Stimulated activated CD4-positive, alpha-beta T cell treated with anti-CD3 and anti-CD28 coated beads, Interleukin-2, amount 100 ng/mL, for 24 hours (primary cell): ENCODE results near the gene PRND.
"Not testable (repeated sequence)": the region's sequence is repeated elsewhere in the genome, so short reads cannot be mapped to it uniquely, and the experiment has no call there.

ENCODE experiments used
- DNase-seq, 2 donors: peaks; one replicate each; pipeline ENCODE4 v3.0.0-alpha.2; 2020

Gene PRND, protein sequence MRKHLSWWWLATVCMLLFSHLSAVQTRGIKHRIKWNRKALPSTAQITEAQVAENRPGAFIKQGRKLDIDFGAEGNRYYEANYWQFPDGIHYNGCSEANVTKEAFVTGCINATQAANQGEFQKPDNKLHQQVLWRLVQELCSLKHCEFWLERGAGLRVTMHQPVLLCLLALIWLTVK

DNA sequence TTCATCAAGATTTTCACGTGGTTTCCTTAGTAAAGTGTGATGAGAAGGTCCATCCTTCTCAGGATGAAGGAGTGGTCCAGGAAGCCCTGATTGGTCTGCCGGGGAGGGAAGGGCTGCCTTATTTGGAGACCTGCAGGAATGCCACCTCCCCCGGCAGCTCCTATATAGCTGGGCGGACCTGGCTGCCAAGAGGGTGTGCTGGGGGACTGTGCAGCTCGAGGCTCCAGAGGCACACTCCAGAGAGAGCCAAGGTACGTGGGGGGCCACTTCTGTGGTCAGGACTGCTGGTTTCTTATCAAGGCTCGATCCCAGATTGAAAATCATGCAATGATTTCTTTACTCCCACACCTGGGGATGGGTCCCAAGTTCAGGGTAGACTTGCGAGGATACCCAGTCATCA lies at the start of gene PRND:
Gene PRND (plus strand): TSS at position 191 of the 400 bp plus-strand sequence. CDS start 2,643 bp downstream, outside the sequence.
- DNase-seq = no peak

DNA sequence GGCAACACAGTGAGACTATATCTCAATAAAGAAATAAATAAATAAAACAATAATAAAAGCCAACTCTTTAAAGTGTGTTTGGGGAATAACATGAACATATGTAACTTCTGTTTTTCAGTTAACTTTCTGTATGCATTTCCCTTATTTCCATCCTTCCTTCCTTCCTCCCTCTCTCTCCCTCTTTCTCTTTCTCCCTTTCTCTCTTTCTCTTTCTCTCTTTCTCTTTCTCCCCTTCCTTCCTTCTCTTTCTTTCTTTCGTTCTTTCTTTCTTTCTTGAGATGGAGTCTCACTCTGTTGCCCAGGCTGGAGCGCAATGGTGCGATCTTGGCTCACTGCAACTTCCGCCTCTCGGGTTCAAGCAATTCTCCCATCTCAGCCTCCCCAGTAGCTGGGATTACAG lies 48.8 kb upstream of the PRND start:
- DNase-seq = no peak

DNA sequence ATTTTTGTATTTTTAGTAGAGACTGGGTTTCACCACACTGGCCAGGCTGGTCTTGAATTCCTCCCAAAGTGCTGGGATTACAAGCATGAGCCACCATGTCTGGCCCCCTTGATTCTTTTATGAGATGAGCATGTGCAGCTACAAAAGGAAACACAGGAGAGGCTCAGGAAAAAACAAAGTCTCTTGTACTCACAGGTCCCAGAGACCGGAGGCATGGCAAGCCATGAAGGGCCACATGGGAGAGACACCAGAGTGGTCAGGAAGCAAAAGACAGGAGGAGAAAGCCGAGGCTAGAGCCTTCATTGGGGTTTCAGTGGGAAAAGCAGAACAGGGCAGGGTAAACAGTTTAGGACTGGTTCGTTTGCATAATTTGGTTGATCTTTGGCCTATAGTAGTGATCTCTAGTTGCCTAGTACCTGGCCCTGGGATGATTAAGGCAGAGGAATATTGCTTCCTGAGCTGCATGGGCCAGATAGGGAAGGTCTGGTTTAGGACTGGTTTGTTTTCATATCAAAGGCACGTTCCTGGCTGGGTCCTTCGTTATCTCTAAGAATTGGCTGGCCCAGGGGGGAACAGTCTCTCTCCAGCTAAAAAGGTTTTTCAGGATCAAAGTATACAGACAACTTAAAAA lies 48.2 kb upstream of the PRND start:
- no peak for DNase-seq

DNA sequence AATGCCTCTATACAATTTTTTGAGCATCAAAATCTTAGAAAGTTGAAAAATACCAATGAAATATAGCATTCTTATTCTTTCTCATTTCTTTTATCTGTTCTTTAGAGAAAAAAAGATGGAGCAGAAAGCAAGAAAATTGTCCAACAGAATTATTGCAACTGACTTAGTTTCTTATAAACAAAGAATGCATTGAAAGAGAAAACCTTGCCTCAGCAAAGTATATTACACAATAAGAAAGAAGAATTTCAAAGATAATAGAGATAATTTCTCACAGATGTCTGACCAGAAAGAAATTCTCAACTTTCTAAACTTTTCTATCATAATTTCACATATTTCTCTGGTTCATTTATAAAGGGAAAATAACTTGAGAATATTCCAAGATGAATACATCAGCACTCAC lies 47.0 kb upstream of the PRND start:
- no peak for DNase-seq

DNA sequence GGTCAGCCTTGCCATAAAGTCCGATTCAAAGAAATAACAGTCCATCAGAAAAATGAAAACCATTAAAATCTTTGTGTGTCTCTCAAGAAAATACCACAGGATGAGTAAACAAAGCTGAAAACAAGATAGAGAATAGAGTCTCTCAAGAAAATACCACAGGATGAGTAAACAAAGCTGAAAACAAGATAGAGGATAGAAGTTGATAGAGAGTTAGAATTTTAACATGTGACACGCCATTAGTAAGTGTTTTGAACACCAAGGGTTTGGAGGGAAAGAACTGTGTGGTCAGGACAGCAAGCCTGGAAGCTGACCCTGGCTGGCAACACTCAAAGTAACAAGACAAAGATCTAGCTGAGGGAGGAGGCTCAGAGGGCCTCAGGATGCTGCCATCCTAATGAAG lies 43.9 kb upstream of the PRND start:
- no peak for DNase-seq

DNA sequence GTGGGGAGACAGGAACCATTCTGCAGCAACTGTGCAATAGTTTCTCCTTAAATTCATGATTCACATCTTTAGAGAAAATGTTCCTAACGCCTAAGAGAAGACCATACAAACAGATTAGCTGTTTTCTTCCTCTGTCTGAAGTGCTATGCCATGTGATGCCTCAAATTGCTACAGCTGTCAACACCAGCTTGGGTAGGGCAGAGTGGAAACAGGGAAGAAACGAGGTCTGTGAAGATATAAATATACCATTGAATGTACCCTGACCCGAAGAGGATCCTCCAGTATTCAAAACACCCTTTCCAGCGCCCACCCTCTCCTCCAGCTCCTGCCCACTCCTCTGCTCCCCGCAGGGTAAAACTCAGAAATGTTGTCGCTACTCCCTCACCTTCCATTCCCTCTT lies 40.3 kb upstream of the PRND start:
- no peak for DNase-seq

DNA sequence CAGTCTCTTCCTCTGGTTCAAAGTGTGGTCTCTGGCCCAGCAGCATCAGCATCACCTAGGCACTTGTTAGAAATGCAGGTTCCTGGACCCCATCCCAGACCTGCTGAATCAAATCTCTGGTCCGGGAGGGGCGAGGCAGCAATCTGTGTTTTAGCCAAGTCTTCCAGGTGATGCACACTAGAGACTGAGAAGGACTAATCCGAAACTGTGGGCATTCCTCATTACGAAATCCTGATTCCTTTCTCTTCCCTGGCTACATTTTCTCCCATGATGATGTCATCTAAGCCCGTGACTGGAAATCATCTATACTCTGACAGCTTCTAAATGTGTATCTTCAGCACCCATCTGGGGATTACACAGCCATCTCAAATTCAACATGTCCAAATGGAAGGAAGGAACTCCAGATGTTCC lies 39.7 kb upstream of the PRND start:
- DNase-seq = no peak

DNA sequence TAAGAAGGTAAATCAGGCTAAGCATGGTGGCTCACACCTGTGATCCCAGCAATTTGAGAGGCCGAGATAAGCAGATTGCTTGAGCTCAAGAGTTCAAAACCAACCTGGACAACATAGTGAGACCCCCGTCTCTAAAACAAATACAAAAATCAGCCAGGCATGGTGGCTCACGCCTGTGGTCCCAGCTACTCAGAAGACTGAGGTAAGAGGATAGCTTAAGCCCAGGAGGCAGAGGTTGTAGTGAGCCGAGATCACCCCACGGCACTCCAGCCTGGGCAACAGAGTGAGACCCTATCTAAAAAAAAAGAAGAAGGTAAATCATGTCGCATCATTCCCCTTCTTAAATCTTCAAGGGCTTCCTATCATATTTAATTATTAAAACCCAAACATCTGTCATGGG lies 39.0 kb upstream of the PRND start:
- no peak for DNase-seq

DNA sequence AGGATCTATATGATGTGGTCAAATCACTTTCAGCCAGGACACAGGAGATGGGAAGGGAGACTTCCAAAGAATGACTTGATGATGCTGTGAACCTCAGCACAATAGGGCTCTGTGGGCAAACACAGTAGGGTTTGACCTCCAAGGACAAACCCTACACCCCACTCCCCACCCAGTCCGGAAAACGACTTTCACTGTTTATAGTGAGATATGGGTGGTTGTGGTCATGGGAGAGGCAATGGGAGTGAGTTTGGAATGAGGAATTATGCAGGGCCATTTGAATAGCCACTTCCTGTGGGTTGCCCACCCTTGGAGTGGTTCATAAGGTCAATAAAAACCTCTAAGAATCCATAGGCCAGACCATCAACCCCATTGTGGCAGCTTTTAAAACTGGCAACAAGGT lies 38.4 kb upstream of the PRND start:
- DNase-seq = no peak

DNA sequence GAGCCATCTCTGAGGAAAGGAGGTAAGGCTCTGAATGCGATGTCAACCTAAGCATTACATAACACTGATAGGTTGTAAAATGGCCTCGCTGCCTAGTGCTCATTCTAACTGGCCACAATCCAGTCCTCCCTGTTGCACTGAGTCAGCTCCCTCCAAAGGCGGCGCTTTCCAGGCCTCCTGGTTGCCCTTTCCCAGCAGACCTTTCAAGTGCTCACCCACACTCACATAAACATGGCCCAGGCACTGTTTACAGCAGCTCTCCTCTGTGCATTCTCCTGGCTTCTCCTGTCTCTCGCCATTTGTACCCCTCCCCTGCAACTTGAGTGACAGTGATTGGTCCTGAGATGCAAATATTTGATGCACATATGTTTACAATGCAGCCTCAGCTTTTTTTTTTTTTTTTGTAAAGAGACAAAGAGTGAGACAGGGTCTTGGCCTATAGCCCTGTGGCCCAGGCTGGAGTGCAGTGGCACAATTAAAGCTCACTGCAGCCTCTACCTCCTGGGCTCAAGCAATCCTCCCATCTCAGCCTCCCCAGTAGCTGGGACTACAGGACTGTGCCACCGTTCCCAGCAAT lies 36.8 kb upstream of the PRND start:
- DNase-seq = no peak

DNA sequence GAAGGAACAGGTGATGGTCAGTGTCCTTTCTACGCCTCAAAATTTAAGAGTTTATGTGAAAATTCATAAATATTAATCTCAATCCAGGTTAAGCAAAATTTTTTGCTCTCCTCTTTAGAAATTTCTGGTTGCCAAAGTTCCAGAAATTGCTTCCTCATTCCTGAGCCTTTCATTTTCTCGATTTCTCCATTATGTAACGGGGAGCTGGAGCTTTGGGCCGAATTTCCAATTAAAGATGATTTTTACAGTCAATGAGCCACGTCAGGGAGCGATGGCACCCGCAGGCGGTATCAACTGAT lies 35.8 kb upstream of the PRND start:
- no peak for DNase-seq

DNA sequence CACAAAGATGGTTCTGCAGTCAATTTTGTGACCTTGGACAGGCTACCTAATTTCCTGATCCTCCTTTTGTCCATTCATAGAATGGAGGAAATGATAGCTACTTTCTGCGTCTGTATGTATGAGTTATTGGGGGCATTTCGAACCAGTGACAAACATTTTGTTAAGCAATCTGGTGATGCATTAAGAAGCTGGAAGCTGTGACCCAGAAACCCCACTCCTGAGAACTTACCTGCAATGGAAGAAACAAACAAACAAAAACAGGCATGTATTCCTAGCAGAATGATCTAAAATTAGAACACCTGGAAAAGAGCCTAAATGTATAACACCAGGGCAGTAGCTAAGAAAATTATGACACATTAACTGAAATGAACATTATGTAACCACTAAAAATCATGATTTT lies 33.4 kb upstream of the PRND start:
- no peak for DNase-seq

DNA sequence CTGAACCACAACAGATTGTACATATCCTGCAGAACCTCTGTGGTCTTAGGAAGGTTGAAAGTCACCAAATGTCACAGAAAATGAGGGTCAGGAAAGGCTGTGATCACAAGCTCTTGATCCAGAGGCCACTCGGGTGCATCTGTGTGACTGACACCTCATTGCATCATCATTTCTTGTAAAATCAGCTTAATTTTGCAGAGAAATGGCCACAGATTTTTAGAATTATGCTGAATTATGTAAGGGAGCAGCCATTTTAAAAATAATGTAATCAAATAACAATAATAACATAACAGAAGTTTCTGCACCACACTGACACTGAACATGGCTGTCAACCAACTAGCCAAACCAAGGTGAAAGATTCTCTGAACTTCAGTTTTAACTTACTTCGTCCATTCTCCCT lies 32.5 kb upstream of the PRND start:
- no peak for DNase-seq

DNA sequence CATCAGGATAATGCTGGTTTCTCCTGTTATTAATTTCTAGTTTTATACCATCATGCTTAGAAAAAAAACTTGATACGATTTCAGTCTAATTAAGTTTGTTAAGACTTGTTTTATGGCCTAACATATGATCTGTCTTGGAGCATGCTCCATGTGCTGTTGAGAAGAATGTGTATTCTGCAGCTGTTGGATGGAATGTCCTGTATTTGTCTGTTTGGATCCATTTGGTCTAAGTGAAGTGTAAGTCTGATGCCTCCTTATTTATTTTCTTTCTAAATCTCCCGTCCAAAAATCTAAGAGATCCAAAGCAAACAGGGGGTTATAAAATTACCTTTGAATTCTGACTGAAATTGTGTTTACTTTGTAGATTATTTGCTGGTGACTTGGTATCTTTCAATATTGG lies 30.0 kb upstream of the PRND start:
- no peak for DNase-seq

DNA sequence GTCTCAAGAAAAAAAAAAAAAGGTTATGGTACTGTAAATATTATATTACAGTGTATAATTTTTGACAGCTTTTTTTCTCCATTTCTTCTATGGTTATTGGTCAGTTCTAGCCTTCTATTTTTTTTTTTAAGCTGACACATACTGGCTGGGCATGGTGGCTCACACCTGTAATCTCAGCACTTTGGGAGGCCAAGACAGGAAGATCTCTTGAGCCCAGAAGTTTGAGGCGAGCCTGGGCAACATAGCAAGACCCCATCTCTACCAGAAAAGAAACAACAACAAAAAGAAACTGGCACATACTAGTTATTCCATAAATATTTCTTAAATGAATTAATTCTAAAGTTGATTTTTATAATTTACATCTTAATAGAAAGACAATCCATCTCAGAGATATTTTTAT lies 27.6 kb upstream of the PRND start:
- DNase-seq = no peak

DNA sequence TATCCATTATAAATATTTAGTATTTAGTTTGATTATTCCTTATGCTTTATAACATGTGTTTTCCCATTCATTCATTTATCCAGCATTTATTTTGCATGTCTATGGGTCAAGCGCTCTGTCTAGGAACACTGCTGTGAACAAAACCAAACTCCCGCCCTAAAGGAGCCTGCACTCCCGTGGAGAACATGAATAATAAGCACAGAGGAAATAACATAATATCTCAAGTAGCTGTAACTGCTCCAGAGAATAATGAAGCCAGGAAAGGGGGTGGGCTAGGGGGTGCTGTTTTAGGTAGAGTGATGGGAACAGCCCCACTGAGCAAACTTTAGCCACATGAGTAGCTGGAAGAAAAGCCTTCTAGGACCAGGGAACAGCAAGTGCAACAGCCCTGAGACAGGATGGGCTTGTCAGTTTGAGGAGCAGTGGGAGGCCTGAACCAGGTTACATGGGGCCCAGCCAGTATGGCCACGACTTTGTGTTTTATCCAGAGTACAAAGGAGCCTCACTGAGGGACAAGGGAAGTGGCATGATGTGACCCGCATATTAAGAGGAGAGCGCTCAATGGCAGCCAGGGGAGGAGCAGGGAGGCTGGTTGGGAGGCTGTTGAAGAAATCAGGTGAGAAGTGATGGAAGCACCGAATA lies 24.4 kb upstream of the PRND start:
- DNase-seq = no peak

DNA sequence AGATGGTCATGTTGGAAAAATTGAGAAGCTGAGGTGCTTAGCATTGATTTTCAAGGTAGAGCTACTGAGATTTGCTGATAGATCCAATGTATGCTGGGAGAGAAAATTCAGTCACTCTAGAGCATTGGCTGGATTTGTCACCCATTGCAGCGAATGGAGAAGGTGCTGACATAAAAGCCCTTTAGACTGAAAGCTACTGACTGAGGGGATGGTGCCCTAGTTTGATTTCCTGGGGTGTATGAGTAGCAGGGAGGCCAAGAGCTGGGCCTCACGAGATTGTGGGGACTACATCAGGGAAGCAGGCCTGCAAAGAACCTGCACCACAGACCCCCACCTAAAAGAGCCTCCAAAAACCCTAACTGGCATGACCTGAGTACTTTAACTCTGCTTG lies 23.9 kb upstream of the PRND start:
- no peak for DNase-seq

DNA sequence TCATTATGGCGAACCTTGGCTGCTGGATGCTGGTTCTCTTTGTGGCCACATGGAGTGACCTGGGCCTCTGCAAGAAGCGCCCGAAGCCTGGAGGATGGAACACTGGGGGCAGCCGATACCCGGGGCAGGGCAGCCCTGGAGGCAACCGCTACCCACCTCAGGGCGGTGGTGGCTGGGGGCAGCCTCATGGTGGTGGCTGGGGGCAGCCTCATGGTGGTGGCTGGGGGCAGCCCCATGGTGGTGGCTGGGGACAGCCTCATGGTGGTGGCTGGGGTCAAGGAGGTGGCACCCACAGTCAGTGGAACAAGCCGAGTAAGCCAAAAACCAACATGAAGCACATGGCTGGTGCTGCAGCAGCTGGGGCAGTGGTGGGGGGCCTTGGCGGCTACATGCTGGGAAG lies 22.5 kb upstream of the PRND start:
- DNase-seq = no peak

DNA sequence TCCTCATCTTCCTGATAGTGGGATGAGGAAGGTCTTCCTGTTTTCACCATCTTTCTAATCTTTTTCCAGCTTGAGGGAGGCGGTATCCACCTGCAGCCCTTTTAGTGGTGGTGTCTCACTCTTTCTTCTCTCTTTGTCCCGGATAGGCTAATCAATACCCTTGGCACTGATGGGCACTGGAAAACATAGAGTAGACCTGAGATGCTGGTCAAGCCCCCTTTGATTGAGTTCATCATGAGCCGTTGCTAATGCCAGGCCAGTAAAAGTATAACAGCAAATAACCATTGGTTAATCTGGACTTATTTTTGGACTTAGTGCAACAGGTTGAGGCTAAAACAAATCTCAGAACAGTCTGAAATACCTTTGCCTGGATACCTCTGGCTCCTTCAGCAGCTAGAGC lies 21.8 kb upstream of the PRND start:
- DNase-seq = no peak

DNA sequence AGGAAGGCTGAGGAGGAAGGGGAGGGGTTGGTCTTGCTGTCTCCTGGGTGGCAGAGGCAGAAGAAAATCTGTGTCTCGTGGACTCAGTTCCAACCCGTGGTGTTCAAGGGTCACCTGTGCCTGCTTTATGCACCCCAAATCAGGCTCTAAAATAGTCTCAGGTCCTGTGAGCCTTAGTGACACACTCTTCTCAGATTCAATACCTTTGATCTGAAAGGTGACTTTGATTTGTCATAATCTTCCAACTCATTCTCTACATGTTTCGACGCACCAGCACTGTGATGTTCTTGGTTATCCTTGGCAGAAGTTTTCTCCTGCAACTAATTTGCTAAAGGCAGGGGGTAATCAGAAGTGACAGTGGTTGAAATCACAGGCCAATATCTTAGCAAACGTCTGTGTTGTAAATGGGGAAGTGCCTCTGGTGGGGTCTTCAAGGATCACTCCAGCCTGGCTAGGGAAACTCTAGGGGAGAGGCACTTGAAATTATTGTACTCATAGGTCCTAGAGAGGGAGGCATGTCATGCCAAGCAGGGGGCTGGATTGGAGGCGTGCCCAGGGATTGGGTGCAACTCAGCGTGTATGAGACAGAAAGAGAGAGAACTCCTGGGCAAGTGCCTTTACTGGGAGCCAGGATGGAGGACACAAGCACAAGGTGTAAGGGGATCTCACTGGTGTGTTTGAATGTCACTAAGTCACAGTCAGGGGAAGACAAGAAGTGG lies 19.0 kb upstream of the PRND start:
- DNase-seq = no peak

DNA sequence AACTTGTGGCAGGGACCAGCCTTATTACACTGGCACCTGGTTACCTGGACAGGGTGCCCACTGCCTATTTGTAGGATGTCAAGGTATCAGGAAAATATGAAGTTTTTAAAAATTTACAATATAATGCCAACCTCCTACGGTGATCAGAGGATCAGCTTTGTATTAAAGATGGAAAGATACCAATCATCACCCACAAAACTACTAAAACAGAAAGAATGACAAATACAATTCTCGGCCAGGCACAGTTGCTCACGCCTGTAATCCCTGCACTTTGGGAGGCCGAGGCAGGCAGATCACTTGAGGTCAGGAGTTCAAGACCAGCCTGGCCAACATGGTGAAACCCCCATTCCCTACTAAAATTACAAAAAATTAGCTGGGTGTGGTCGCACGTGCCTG lies 18.4 kb upstream of the PRND start:
- DNase-seq = no peak

DNA sequence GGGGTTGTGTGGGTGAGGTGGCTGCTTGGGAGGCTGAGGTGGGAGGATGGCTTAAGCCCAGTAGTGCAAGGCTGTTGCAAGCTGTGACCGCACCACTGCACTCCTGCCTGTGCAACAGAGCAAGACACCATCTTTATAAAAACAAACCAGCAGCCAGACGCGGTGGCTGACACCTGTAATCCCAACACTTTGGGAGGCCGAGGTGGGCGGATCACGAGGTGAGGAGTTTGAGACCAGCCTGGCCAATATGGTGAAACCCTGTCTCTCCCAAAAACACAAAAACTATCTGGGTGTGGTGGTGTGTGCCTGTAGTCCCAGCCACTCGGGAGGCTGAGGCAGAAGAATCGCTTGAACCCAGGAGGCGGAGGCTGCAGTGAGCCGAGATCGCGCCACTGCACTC lies 14.8 kb upstream of the PRND start:
- not testable (repeated sequence) for DNase-seq

DNA sequence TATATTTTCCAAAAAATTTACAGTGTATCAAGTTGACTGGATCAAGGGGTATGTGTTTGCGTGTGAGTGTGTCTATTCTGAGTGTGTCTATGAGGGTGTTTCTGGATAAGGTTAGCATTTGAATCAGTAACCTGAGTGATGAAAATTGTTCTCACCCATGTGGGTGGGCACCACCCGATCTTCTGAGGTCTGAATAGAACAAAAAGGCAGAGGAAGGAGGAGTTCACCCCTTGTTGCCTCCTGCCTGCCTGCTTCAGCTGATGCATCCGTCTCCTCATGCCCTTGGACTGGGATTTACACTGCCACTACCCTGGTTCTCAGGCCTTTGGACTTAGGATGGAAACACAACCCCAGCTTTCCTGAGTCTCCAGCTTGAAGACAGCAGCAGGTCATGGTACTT lies 13.7 kb upstream of the PRND start:
- DNase-seq = no peak

DNA sequence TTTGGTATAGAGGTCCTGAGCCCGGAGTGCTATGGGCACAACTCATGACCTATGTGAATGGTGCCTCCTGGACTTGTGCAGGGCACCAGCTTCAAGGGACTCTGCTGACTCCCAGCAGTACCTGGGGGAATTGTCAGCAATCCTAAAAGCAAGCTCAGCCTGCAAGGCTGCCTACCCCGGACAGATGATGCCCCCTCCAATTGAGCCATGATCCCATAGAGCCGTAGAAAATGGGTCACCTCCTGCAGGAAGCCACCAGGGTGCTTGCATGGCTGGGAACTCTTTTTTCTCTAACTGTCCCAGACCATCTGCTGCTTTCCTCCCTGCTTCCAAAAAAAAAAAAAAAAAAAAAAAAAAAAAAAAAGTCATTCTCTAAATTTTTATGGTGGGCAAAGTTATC lies 12.9 kb upstream of the PRND start:
- no peak for DNase-seq
